GM12891 (cell line): Measurements from ENCODE around the gene DSTN.

Source experiments
- DNase-seq: peaks from one replicate; pipeline ENCODE4 v3.0.0; 2011; ENCODE audit warnings: low spot score; ENCODE audit not compliant: insufficient read length
- FAIRE-seq: peaks from 2 replicates; lab custom pipeline; 2011; peaks lifted over from hg19 to GRCh38; lab: Jason Lieb, UNC
- PAX5 ChIP-seq: IDR thresholded peaks from 2 replicates; pipeline ENCODE4 v1.6.1; 2011; ENCODE audit warnings: low read length, moderate library complexity, mild to moderate bottlenecking; ENCODE audit not compliant: insufficient read depth, severe bottlenecking
- POLR2A ChIP-seq: IDR thresholded peaks from 2 replicates; pipeline ENCODE4 v1.6.1; 2011; ENCODE audit warnings: low read depth, low read length, control low read depth
- POLR2AphosphoS5 ChIP-seq: IDR thresholded peaks from 2 replicates; pipeline ENCODE4 v1.6.1; 2011; ENCODE audit warnings: low read depth, low read length, control low read depth
- POU2F2 ChIP-seq: IDR thresholded peaks from 2 replicates; pipeline ENCODE4 v1.6.1; 2011; ENCODE audit warnings: low read depth, mild to moderate bottlenecking, control low read depth, low read length, moderate library complexity
- SPI1 ChIP-seq: IDR thresholded peaks from 2 replicates; pipeline ENCODE4 v1.6.1; 2011; ENCODE audit warnings: low read depth, low read length, control low read depth
- TAF1 ChIP-seq: IDR thresholded peaks from 2 replicates; pipeline ENCODE4 v1.6.1; 2011; ENCODE audit warnings: low read depth, low read length, control low read depth

Gene DSTN

DNA sequence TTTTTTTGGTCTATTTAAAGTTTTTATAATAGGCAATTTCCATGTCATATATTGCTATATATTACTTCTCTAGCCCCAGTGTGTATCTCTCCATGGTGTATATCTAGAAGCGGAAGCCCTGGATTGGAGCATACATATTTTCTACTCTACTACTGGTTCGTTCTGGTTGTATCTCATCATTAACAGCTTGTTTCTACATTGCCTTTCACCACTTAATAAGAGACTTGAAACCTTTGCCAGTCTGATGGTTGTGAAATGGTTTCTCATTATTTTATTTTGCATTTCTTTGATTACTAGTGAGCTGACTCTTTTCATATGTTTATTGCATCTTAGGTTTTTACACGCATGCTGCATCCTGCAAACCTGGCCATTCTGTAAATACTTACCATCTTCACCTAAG is 3.6 kb downstream of the DSTN start:
- DNase-seq (no peak), FAIRE-seq (no peak)
- no peak for TF ChIP-seq POLR2A
- no peak for TF ChIP-seq POLR2AphosphoS5
- TF ChIP-seq SPI1 = no peak
- no peak for TF ChIP-seq POU2F2
- no peak for TF ChIP-seq TAF1
- TF ChIP-seq PAX5 = no peak

DNA sequence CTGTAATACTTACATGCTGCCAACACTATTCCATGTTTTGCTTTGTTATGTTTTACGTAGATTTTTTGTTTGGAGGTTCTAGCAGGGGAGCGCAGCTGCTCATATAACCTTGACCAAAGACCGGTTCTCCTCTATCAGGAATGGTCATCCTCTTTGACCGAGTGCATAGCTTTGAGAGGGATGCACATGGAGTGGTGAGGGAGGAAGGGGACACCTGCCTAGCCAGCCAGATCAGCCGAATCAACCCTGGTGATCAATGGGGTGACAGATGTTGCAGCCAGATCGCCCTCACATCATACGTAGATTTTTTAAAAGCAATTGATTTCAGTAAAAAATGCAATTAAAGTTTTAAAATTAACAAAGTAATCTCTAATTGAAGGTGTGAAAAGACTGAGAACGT is 6.3 kb downstream of the DSTN start:
- FAIRE-seq (no peak), DNase-seq (no peak)
- TF ChIP-seq PAX5 = no peak
- no peak for TF ChIP-seq POU2F2
- TF ChIP-seq TAF1 = no peak
- TF ChIP-seq SPI1 = no peak
- no peak for TF ChIP-seq POLR2A

DNA sequence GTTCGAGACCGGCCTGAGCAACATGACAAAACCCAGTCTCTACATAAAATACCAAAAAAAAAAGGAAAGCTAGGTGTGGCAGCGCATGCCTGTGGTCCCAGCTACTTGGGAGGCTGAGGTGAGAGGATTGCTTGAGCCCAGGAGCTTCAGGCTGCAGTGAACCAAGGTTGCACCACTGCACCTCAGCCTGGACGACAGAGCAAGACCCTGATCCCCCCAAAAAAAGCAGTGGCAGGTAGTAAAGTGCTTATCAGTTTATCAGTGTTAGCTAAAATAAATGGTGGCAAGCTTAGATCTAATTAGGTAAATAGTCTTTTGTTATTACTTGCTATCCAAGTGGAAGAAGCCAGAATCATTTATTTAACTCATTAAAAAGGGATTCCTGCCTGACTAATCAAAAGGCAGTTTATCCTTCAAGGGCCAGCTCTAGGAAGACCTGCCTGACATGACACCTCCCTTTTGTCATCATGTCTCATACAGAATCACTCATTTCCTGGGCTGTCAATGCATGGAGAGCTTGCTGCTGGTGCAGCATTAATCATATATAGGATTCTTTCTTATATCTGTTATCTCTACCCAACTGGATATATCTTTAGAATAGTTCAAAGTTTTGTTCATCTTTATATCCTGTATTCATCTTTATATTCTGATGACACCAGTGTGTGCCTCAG is 9.6 kb downstream of the DSTN start:
- FAIRE-seq = no peak
- TF ChIP-seq POLR2AphosphoS5 (no peak), POU2F2 (no peak), TAF1 (no peak), PAX5 (no peak), SPI1 (no peak), POLR2A (no peak)
- no peak for DNase-seq

DNA sequence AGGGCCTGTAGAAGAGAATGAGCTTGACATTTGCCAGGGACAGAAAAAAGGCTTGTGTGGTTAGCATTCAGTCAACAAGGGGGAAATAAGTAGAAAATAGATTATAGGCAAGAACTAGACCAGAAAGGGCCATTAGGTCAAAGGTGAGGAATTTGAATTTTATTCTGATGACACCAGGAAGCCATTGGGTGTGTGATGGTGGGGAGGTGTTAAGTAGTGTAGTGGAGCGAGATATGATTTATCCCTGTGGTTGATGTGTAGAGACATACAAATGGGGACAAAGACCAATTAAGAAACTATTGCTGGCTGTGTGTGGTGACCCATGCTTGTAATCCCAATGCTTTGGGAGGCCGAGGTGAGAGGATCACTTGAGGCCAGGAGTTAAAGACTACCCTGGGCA is 11.0 kb downstream of the DSTN start:
- TF ChIP-seq TAF1 = no peak
- no peak for TF ChIP-seq POU2F2
- TF ChIP-seq POLR2AphosphoS5 = no peak
- TF ChIP-seq POLR2A = no peak
- no peak for TF ChIP-seq SPI1
- TF ChIP-seq PAX5 = no peak
- DNase-seq (no peak), FAIRE-seq (no peak)

DNA sequence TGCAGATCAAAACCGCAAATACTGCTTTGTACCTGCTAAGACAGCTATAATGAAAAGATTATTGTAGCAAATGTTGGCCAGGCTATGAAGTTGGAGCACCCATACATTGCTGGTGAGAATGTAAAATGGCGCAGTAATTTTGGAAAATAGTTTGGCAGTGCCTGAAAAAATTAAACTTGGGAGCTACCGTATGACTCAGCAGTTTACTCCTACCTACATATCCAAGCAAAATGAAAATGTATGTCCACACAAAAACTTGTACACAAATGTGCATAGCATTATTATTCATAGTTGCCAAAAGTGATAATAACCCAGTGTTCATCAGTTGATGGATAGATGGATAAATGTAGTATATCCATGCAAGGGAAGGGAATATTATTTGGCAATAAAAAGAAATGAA is 13.3 kb downstream of the DSTN start:
- no peak for FAIRE-seq
- no peak for TF ChIP-seq PAX5
- TF ChIP-seq POU2F2 = no peak
- no peak for TF ChIP-seq POLR2A
- no peak for TF ChIP-seq TAF1
- no peak for TF ChIP-seq POLR2AphosphoS5
- no peak for TF ChIP-seq SPI1

DNA sequence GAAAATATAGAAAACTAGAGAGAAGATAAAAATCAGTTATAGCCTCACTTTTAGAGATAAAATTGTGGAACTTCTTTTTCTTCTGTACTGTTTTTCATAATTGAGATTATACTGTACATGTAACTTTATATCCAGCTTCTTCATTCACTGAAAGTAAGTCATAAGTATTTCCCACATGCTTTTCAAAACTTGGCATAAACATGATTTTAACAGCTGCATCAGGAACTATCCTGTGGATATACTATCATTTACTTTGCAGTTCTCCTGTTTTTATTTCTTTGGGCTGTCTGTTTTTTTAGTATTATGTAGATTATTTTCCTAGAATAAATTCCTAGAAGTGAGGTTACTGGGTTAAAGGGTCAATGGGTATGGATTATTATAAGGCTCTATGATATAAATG is 14.8 kb downstream of the DSTN start:
- TF ChIP-seq POU2F2 (no peak), PAX5 (no peak), POLR2AphosphoS5 (no peak), TAF1 (no peak), SPI1 (no peak), POLR2A (no peak)
- FAIRE-seq (no peak), DNase-seq (no peak)

More for the DNA sequence above, 13.3 kb downstream of the DSTN start:
- DNase-seq = no peak

DNA sequence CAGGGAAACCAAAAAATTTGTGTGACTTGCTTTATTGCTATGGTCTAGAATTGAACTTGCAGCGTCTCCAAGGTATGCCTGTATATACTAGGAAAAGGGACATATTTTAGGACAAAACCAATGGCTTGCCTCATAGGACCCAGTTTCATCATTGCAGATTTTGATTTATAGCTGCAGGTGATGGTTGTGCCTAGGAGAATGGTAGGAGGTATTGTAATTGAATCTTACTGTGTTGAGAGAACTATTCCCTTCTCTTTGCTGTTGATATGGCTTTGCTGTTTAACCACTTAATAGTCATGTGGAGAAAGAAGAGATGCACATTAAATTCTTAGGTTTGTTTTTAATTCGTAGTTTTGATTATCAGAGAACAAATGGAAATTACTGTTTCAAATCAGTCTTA is 16.4 kb downstream of the DSTN start:
- TF ChIP-seq SPI1 = no peak
- no peak for TF ChIP-seq PAX5
- TF ChIP-seq POLR2A = no peak
- no peak for TF ChIP-seq POLR2AphosphoS5
- no peak for TF ChIP-seq POU2F2
- no peak for TF ChIP-seq TAF1
- DNase-seq (no peak), FAIRE-seq (no peak)

DNA sequence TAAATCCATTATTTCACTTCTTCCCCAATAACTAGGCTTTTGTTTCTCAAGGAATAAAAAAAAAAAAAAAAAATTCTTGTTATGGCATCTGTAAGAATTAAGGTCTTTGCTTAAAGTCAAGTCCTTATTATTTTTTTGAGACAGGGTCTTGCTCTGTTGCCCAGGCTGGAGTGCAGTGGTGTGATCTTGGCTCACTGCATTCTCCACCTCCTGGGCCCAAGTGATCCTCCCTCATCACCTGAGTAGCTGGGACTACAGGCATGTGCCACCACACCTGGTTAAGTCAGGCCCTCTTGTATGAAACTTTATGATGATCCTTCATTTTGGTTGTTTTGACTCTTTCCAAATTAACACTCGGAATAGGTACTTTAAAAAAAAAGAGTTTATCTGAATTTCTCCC is 17.3 kb downstream of the DSTN start:
- TF ChIP-seq POLR2A (no peak), TAF1 (no peak), SPI1 (no peak), POU2F2 (no peak), PAX5 (no peak), POLR2AphosphoS5 (no peak)
- DNase-seq = no peak
- FAIRE-seq = no peak

DNA sequence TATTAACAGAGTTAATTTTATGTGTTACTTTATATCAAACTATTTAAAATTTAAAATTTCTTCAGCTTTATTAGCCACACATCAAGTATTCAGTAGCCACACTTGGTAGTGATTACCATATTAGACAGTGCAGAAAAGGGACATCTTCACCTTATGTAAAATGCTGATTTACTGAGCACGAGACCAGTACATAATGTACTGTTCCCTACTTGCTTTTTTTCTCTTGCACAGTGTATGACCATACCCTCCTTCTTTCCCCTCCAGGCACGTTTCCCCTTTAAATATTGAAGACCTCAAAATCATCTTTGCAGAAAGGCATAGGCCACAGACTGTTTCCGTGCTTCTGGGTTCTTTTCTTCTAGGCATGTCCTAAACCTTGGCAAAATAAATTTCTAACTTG is 17.9 kb downstream of the DSTN start:
- no peak for TF ChIP-seq SPI1
- no peak for TF ChIP-seq POLR2A
- no peak for TF ChIP-seq POU2F2
- TF ChIP-seq POLR2AphosphoS5 = no peak
- TF ChIP-seq TAF1 = no peak
- TF ChIP-seq PAX5 = no peak
- no peak for FAIRE-seq
- no peak for DNase-seq

DNA sequence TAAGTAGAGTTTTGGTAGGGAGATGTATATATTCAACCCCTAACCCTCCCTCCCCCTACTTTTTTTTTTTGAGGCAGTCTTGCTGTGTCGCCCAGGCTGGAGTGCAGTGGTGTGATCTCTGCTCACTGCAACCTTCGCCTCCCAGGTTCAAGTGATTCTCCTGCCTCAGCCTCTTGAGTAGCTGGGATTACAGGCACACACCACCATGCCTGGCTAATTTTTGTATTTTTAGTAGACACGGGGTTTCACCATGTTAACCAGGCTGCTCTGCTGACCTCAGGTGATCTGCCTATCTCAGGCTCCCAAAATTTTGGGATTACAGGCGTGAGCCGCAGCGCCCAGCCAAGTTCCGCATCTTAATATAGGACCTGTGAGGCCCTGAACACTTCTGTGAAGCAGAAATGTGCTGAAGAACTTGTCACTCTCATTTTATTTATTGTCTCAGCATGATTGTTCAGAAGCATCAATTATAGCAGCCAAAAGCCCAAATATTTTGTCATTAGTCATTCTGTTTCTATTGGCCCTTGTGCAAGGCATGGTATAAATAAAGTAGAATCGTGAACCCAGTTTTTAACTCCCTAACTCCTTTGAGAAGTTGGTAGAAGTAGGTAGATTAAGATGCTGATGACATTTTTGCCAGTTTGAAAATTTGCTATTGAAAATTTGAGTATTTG is 19.4 kb downstream of the DSTN start:
- peak; percentile 33 for FAIRE-seq
- TF ChIP-seq SPI1 (no peak), PAX5 (no peak), TAF1 (no peak), POLR2A (no peak), POU2F2 (no peak), POLR2AphosphoS5 (no peak)

More for the DNA sequence above, 19.4 kb downstream of the DSTN start:
- DNase-seq = no peak
